Endothelial cell (in vitro differentiated cells): Measurements from ENCODE around the gene DDX23. TPM values are rescaled to one million over a fixed set of nuclear protein-coding genes. Genes with fewer than 3 reads are reported as not detected.

Experiments used
- DNase-seq: peaks from one replicate; pipeline ENCODE4 v3.0.0; 2021; ENCODE audit warnings: low spot score
- H3K27ac Mint-ChIP-seq: one replicate; pipeline ENCODE4 v1.8.0; 2021; ENCODE audit warnings: mixed read lengths, inconsistent platforms; ENCODE audit not compliant: unreplicated experiment
- H3K27me3 Mint-ChIP-seq: one replicate; pipeline ENCODE4 v1.8.0; 2021; ENCODE audit warnings: mild to moderate bottlenecking, moderate library complexity, mixed read lengths, inconsistent platforms; ENCODE audit not compliant: unreplicated experiment
- H3K36me3 Mint-ChIP-seq: one replicate; pipeline ENCODE4 v1.8.0; 2021; ENCODE audit warnings: mild to moderate bottlenecking, low read depth, mixed read lengths, inconsistent platforms; ENCODE audit not compliant: unreplicated experiment
- H3K4me1 Mint-ChIP-seq: one replicate; pipeline ENCODE4 v1.8.0; 2021; ENCODE audit warnings: mild to moderate bottlenecking, mixed read lengths, inconsistent platforms; ENCODE audit not compliant: unreplicated experiment
- H3K4me3 Mint-ChIP-seq: one replicate; pipeline ENCODE4 v1.8.0; 2021; ENCODE audit warnings: mild to moderate bottlenecking, mixed read lengths, inconsistent platforms; ENCODE audit not compliant: unreplicated experiment
- H3K9me3 Mint-ChIP-seq: one replicate; pipeline ENCODE4 v1.8.0; 2021; ENCODE audit warnings: mixed read lengths, inconsistent platforms; ENCODE audit not compliant: unreplicated experiment
- CTCF ChIP-seq: fragments of 200-600 bp; sonication (generic); IDR thresholded peaks from one replicate; pipeline ENCODE4 v1.5.0; 2021; ENCODE audit warnings: antibody characterized with exemption; ENCODE audit not compliant: unreplicated experiment
- total RNA-seq: library from RNA; stranded (reverse); fragmentation: NEBNext Ultra II Directional; extraction: Animal tissue kit (Norgen Biotek cat#: 25700); gene quantifications from one replicate; pipeline ENCODE4 v1.2.1, GENCODE V29; 2021; ENCODE audit not compliant: unreplicated experiment

Gene DDX23
- total RNA-seq, 1 donor from 2014 or later: 96.2 TPM

DNA sequence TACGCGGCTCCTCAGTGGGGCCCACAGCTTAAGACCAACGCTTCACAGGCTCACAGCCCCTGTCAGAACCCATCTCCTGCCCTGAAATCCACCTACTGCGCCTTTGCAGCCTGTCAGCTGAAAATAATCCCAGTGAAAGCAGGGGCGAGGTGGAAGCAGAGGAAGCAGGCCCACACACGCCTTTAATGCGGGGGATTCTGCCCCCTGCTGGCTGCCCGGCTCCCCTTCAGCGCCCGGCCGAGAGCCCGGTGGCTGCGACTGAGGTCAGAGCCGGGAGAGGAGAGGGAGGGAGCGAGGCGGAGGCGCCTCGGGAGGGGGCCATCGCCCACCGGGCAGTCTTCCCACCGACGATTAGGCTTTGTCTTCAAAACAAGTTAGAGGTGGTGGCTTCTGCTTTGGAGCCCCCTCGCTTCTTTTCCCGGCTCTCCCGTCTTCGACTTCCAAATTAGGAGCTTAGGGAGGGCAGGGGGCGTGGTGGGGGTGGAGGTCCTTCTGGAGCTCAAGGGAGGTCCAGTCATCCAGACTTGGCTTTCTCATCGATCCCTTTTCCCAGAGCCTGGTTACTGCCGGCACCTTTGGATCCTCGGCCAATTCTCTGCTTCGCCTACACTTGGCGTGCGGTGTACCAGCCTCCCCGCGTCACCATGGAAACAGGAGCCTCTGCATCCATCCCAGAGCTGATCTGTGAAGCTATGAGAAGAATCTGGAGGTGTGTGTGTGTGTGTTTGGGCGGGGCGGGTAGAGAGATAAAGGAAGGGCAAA, 38.9 kb upstream of the DDX23 start:
- H3K4me3 Mint-ChIP-seq: peak overlapping the region; percentile 57
- peak; percentile 94 for DNase-seq
- peak; percentile 88 for TF ChIP-seq CTCF
- no peaks in the 10 kb centered on the region for H3K4me1 Mint-ChIP-seq
- no peaks in the 10 kb centered on the region for H3K9me3 Mint-ChIP-seq
- peaks cover 11% of the 10 kb centered on the region for H3K27me3 Mint-ChIP-seq
- H3K36me3 Mint-ChIP-seq: peaks cover 2% of the 10 kb centered on the region
- H3K27ac Mint-ChIP-seq: no peak overlapping the region

DNA sequence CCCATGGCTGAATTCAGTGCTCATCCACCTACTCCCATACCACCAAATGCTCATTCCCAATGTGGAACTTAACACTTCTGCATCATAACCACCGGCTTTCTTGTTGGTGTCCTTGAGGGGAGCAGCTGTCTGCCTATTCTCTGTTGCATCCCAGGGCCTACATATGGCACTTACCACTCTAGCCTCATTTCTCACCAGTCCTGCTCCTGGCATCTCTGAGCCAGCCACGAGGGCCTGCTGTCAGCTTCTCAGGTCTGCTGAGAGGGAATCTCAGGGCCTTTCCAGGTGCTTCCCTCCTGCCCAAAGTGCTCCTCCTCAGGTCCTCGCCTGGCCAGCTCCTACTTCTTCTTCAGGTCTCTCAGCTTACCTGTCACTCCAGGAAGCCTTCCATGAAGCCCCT, 37.7 kb upstream of the DDX23 start:
- Mint-ChIP-seq H3K4me3 (no peak overlapping the region), H3K27me3 (peaks cover 11% of the 10 kb centered on the region)
- TF ChIP-seq CTCF: no peak

GRCh38 chr12:48883305-48884161, 31.6 kb upstream of the DDX23 start:
- peaks cover 4% of the 10 kb centered on the region for H3K27me3 Mint-ChIP-seq
- no peaks in the 10 kb centered on the region for H3K9me3 Mint-ChIP-seq
- peaks cover 29% of the 10 kb centered on the region for H3K4me1 Mint-ChIP-seq
- TF ChIP-seq CTCF: no peak
- H3K27ac Mint-ChIP-seq: peak overlapping the region; percentile 89
- no peak for DNase-seq
- peak overlapping the region; percentile 73 for H3K4me3 Mint-ChIP-seq
- H3K36me3 Mint-ChIP-seq: peaks cover 2% of the 10 kb centered on the region

More for the DNA sequence above, 37.7 kb upstream of the DDX23 start:
- H3K4me1 Mint-ChIP-seq: no peaks in the 10 kb centered on the region
- DNase-seq: no peak
- H3K27ac Mint-ChIP-seq: no peak overlapping the region
- no peaks in the 10 kb centered on the region for H3K9me3 Mint-ChIP-seq
- H3K36me3 Mint-ChIP-seq: peaks cover 2% of the 10 kb centered on the region

- peak overlapping the region; percentile 89 for H3K27ac Mint-ChIP-seq
- peaks cover 29% of the 10 kb centered on the region for H3K4me1 Mint-ChIP-seq
- peak overlapping the region; percentile 73 for H3K4me3 Mint-ChIP-seq
- no peak for TF ChIP-seq CTCF
- H3K27me3 Mint-ChIP-seq: peaks cover 4% of the 10 kb centered on the region
- H3K9me3 Mint-ChIP-seq: no peaks in the 10 kb centered on the region
- DNase-seq: no peak
- peaks cover 2% of the 10 kb centered on the region for H3K36me3 Mint-ChIP-seq
Measured at GRCh38 chr12:48882972-48883304, 31.0 kb upstream of the DDX23 start.

DNA sequence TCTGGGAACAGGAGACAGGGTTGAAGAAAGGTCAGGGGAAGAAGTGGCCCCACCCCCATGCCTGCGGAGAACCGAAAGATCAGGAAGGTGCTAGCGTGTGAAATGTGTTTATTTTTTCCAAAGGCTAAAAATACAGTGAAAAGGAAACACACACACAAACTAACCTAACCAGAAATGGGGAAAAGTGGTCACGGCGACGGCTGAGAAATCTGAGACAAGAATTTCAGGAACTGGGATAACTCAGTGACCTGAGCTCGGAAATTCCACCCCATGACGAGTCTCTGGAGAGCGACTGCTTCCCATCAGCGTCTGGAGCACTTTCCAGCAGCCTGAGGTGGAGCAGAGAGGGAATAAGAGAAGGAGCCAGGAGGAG, 30.3 kb upstream of the DDX23 start:
- Mint-ChIP-seq H3K27ac (peak overlapping the region; percentile 82), H3K4me1 (peaks cover 29% of the 10 kb centered on the region), H3K4me3 (peak overlapping the region; percentile 75), H3K36me3 (peaks cover 2% of the 10 kb centered on the region), H3K9me3 (no peaks in the 10 kb centered on the region), H3K27me3 (peaks cover 4% of the 10 kb centered on the region)
- TF ChIP-seq CTCF: no peak
- DNase-seq: peak; percentile 29
